GM12873 (cell line): ENCODE data around the gene AKTIP.

Experiments used
- CTCF ChIP-seq: IDR thresholded peaks from 2 replicates; pipeline ENCODE4 v1.5.1; 2012; ENCODE audit warnings: low read depth, mild to moderate bottlenecking, moderate library complexity, low read length, control low read depth; ENCODE audit not compliant: insufficient read depth; ENCODE audit errors: missing control alignments

AKTIP gene

DNA sequence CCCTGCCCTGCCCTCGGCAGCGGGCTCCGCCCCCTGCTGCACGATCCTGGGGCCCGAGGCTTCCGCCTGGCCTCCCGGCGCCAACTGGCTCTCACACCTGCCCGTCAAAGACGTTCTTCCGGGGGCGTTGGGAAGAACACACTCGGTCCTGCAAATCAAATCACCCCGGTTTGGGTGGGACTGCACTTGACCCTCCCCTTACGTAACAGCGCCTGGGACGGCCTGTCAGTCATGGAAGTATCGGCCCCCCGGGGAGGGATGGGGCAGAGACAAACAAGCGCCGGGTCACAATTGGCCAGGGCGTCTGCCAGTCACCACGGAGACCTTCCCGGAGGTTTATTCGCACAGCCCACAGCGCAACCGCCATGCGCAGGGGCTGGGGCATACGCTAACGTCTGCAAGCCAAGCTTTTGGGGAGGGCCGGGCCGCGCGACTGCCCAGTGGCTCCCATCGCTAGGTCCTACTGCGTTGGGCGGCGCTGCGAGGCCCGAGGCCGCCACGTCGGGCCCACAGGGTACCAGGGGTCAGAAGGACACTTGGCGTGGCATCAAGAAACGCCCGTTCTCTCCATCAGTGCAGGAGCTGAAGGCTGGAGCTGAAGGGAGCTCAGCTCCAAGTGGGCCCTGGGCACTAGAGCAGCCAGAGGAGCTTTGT, 388 bp upstream of the AKTIP start:
- TF ChIP-seq CTCF = no peak

DNA sequence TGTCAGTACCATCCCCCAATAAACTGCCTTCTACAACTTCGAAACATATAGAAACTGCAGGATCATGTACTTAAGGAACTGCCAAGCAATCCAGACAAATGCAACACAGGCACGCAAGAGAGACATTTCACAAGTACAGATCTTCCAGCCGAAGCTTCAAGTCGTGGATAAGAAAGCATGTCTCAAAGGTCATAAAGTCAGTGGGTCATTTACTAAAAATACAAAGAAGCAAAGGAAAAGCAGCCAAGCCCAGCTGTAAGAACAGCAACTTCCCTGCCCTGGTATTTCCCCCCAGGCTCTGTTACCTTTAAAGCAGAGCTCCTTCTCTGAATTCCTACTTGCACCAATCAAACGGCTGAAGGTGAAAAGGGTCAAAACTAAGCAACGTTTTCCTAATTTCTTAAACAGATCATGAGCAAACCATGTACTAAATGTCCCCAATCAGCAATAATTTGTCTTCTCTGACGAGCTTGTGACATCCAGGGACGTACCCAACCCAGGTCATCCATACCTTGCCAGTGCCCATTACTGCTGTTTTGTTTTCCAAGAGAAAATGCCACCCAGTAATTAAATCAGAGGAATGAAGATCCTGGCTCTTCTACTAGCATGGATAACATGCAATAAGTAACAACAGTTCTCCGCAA, 1.7 kb downstream of the AKTIP start:
- no peak for TF ChIP-seq CTCF

- no peak for TF ChIP-seq CTCF
These were observed 4.0 kb downstream of the AKTIP start for GRCh38 chr16:53498984-53499383.

GRCh38 chr16:53495325-53495724, 7.7 kb downstream of the AKTIP start:
- peak; percentile 6 for TF ChIP-seq CTCF

- no peak for TF ChIP-seq CTCF
These were observed 8.4 kb downstream of the AKTIP start for GRCh38 chr16:53494636-53495035.

- TF ChIP-seq CTCF = no peak
These were observed 10.5 kb downstream of the AKTIP start for GRCh38 chr16:53492503-53492902.

- TF ChIP-seq CTCF = no peak
These were observed 13.3 kb downstream of the AKTIP start for GRCh38 chr16:53489755-53490154.
